ENCODE data around the gene JMJD6. TPM values are rescaled to one million over a fixed set of nuclear protein-coding genes. Genes with fewer than 3 reads are reported as not detected.
A peak's percentile ranks its signal among the peaks of the same experiment; 100 is the strongest.
"Not testable (repeated sequence)": the region's sequence is repeated elsewhere in the genome, so short reads cannot be mapped to it uniquely, and the experiment has no call there.

JMJD6 gene
- total RNA-seq, 4 donors from 2014 or later = 39.0 to 53.8 (median 47.2) TPM

GRCh38 chr17:76700617-76701470 is 25.6 kb downstream of the JMJD6 start:
- peak; percentile 89 for ATAC-seq
- Histone ChIP-seq H3K9me3 (no peaks in the 10 kb centered on the region), H3K36me3 (no peaks in the 10 kb centered on the region), H3K4me3 (peak overlapping the region in 1 of 2 donors; percentile 40), H3K27ac (peak overlapping the region; percentile 80 to 96 (median 92)), H3K4me1 (peaks cover 7 to 97% (median 71%) of the 10 kb centered on the region in 3 donors), H3K27me3 (no peaks in the 10 kb centered on the region)
- WGBS, 2 donors (ENCODE audit: low coverage in 1 of 2) = 5 to 10% methylated on average over 18 to 26 of the region's 33 CpGs
- peak in 1 of 2 donors; percentile 34 for TF ChIP-seq POLR2A (IDR thresholded peaks at IDR 0.05)
- no peak for TF ChIP-seq CTCF (IDR thresholded peaks at IDR 0.05)
- no peak for TF ChIP-seq EP300 (IDR thresholded peaks at IDR 0.05)
- TF ChIP-seq POLR2AphosphoS5 (IDR thresholded peaks at IDR 0.05) = peak; percentile 81

- no peaks in the 10 kb centered on the region for H3K9me3 ChIP-seq
- H3K36me3 ChIP-seq = no peaks in the 10 kb centered on the region
- TF ChIP-seq EP300 (IDR thresholded peaks at IDR 0.05) (no peak), POLR2A (IDR thresholded peaks at IDR 0.05) (no peak), POLR2AphosphoS5 (IDR thresholded peaks at IDR 0.05) (no peak), CTCF (IDR thresholded peaks at IDR 0.05) (no peak)
- no peaks in the 10 kb centered on the region for H3K27me3 ChIP-seq
- peak; percentile 52 for ATAC-seq
- peaks cover 7 to 97% (median 73%) of the 10 kb centered on the region in 3 donors for H3K4me1 ChIP-seq
- WGBS, 2 donors (ENCODE audit: low coverage in 1 of 2) = 0% methylated on average over 2 to 3 of the region's 8 CpGs
- H3K27ac ChIP-seq = peak overlapping the region; percentile 80 to 96 (median 92)
- H3K4me3 ChIP-seq = peak overlapping the region in 1 of 2 donors; percentile 40
Observed at GRCh38 chr17:76700270-76700616, 26.2 kb downstream of the JMJD6 start.

- H3K27ac ChIP-seq = peak overlapping the region; percentile 80 to 96 (median 92)
- not testable (repeated sequence) for ATAC-seq, H3K9me3 ChIP-seq, H3K36me3 ChIP-seq, H3K4me3 ChIP-seq, H3K27me3 ChIP-seq
- H3K4me1 ChIP-seq = peaks cover 7 to 100% (median 79%) of the 10 kb centered on the region in 3 donors
- WGBS, 2 donors (ENCODE audit: low coverage in 1 of 2) = 76 to 79% methylated on average over 4 to 5 of the region's 7 CpGs
Observed at GRCh38 chr17:76698466-76698977, 27.9 kb downstream of the JMJD6 start.

GRCh38 chr17:76697702-76698465 is 28.5 kb downstream of the JMJD6 start:
- Histone ChIP-seq H3K36me3 (no peaks in the 10 kb centered on the region), H3K9me3 (no peaks in the 10 kb centered on the region), H3K27ac (peak overlapping the region; percentile 10 to 96 (median 92)), H3K27me3 (no peaks in the 10 kb centered on the region), H3K4me1 (peaks cover 7 to 100% (median 73%) of the 10 kb centered on the region in 3 donors), H3K4me3 (peak overlapping the region in 1 of 2 donors; percentile 0)
- ATAC-seq = no peak
- TF ChIP-seq CTCF (IDR thresholded peaks at IDR 0.05) (no peak), POLR2A (IDR thresholded peaks at IDR 0.05) (peak in 1 of 2 donors; percentile 6)
- 39% methylated on average over 6 of the region's 17 CpGs; no CpG with 5 or more reads in 1 of the 2 donors for WGBS, 2 donors (ENCODE audit: low coverage in 1 of 2)

Data from gastroesophageal sphincter (tissue), 4 donors.